Skin epidermis (tissue), 12 donors: ENCODE measurements around the gene LRP1-AS.

Source experiments
- H3K27ac ChIP-seq, 21 experiments: fragments of 200-600 bp; sonication (generic) in 11 of 21; one replicate each; pipeline ENCODE4 v1.5.0; 2020; ENCODE audit warnings: mild to moderate bottlenecking in 3 of 21, inconsistent platforms in 2 of 21, moderate library complexity in 2 of 21
- H3K4me3 ChIP-seq, 7 experiments: fragments of 200-600 bp; sonication (generic) in 2 of 7; one replicate each; pipeline ENCODE4 v1.5.0; 2020; ENCODE audit warnings: inconsistent platforms in 2 of 7, mild to moderate bottlenecking in 2 of 7, moderate library complexity in 1 of 7

Gene LRP1-AS

GRCh38 chr12:57109207-57110103, 38.0 kb downstream of the LRP1-AS start:
- peak overlapping the region in 19 of 21 experiments; percentile 93 to 100 (median 98) for H3K27ac ChIP-seq
- peak overlapping the region; percentile 47 to 78 (median 59) for H3K4me3 ChIP-seq

- peak overlapping the region in 5 of 21 experiments; percentile 2 to 97 (median 25) for H3K27ac ChIP-seq
These were observed 39.8 kb downstream of the LRP1-AS start for GRCh38 chr12:57107456-57108155.

GRCh38 chr12:57106021-57106708, 41.3 kb downstream of the LRP1-AS start:
- Histone ChIP-seq H3K4me3 (no peak overlapping the region), H3K27ac (peak overlapping the region in 2 of 21 experiments; percentile 28 to 51)

More at GRCh38 chr12:57107456-57108155, 39.8 kb downstream of the LRP1-AS start:
- no peak overlapping the region for H3K4me3 ChIP-seq

GRCh38 chr12:57105011-57105753, 42.2 kb downstream of the LRP1-AS start:
- peak overlapping the region in 2 of 21 experiments; percentile 14 to 32 for H3K27ac ChIP-seq
- no peak overlapping the region for H3K4me3 ChIP-seq

DNA sequence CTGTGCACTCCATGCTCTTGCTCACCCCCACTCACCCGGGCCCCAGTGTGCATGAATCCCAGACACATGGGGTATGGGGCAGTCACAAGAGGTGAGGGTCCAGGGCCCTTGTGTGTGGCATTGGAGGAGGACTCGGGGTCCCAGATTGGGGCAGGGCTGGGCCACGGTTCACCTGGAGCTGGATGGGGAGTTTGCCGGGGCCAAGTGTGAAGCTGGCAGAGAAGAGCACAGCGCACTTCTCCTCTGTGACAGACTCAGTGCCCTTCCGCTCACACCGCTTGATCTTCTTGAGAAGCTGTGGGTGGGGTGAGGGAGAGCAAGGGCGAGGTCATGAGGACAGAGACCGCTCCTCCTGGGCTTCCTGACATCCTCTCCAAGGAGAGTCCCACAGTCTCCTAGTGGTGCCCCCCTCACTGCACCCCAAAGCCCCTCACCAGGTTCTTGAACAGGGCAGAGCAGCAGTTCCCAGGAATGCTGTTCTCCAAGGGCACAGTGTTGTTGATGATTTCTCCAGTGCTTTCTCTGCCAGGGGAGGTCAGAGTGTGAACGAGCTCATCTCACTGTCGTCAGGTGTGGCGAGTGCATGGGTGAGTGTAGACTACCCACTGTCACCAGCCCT, 43.0 kb downstream of the LRP1-AS start:
- no peak overlapping the region for H3K4me3 ChIP-seq
- peak overlapping the region in 2 of 21 experiments; percentile 14 to 32 for H3K27ac ChIP-seq

GRCh38 chr12:57103856-57104255, 43.6 kb downstream of the LRP1-AS start:
- peak overlapping the region in 1 of 21 experiments; percentile 21 for H3K27ac ChIP-seq
- no peak overlapping the region for H3K4me3 ChIP-seq

- H3K27ac ChIP-seq: peak overlapping the region in 7 of 21 experiments; percentile 5 to 54 (median 28)
- H3K4me3 ChIP-seq: no peak overlapping the region
These were observed 45.3 kb downstream of the LRP1-AS start for GRCh38 chr12:57101892-57102695.

- H3K4me3 ChIP-seq: no peak overlapping the region
- peak overlapping the region in 13 of 21 experiments; percentile 2 to 75 (median 61) for H3K27ac ChIP-seq
These were observed 47.7 kb downstream of the LRP1-AS start for GRCh38 chr12:57099766-57100165.

- peak overlapping the region in 16 of 21 experiments; percentile 4 to 75 (median 58) for H3K27ac ChIP-seq
These were observed 48.2 kb downstream of the LRP1-AS start for GRCh38 chr12:57099047-57099714.

GRCh38 chr12:57098546-57098945, 48.9 kb downstream of the LRP1-AS start:
- no peak overlapping the region for H3K4me3 ChIP-seq
- H3K27ac ChIP-seq: peak overlapping the region in 15 of 21 experiments; percentile 4 to 75 (median 61)

More at GRCh38 chr12:57099047-57099714, 48.2 kb downstream of the LRP1-AS start:
- no peak overlapping the region for H3K4me3 ChIP-seq

DNA sequence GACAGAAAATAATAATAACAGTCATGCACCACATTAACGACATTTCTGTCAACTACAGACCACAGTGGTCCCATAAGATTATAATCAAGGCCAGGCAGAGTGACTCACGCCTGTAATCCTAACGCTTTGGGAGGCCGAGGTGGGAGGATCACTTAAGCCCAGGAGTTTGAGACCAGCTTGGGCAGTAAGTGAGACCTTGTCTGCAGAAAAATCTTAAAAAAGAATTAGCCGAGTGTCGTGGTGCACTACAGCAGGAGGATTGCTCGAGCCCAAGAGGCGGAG, 49.9 kb downstream of the LRP1-AS start:
- H3K4me3 ChIP-seq: no peak overlapping the region
- H3K27ac ChIP-seq: peak overlapping the region in 9 of 21 experiments; percentile 1 to 82 (median 78)

DNA sequence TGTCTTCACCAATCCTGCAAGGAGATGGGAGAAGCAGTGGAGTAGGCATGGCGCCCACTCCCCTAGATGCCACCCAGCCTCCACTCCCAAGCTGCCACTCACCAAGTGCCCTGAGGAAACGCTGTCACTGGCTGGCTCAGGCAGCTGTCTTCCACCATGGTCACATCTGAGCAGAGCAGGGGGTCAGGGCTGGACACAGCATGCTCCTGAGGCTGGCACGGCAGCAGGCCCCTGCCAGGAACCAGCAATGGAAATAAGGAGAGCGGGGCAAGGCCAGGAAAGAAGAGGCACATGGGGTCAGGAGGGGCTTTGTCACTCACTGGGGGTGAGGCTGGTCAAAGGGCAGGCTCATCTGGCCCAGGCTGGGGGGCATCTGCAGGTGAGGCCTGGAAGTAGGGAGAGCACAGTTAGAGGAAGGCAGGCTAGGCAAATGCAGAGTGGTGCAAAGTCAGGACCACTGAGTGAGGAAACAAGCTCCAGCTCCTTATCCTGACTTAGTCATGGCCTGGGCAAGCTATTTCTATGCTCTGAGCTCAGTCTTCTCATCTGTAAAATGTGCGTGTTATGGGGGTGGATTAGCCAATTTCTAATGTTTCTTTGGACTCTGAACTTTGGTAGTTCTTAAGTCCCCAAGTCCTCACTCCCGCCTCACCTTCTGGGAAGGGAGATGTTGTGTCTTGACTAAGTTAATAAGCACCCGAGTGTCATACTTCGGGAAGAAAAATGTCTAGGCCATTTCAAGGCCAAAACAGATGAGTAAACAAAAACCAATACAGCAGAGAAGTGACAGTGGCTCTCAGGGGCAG, 50.5 kb downstream of the LRP1-AS start:
- H3K27ac ChIP-seq: peak overlapping the region in 19 of 21 experiments; percentile 35 to 100 (median 69)
- H3K4me3 ChIP-seq: no peak overlapping the region

- H3K4me3 ChIP-seq: no peak overlapping the region
- H3K27ac ChIP-seq: peak overlapping the region in 19 of 21 experiments; percentile 35 to 100 (median 79)
These were observed 51.3 kb downstream of the LRP1-AS start for GRCh38 chr12:57096099-57096572.

DNA sequence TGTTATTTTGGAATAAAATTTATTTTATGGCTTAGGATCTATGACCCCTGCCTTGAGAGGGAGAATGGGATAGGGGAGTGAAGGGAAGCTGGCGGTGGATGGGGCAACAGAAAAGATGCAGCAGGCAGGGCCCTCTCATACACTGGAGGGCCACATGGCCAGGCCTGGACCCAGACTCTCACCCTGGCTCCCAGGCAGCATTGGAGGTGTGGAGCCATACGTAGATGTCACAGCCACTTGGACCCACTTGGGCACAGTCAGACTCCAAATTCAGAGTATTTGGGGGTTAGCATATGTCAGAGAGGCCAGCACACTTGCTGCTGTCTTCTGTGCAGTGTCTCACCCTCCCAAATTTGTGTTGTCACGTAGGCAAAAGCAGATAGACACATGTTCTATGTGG, 52.0 kb downstream of the LRP1-AS start:
- Histone ChIP-seq H3K27ac (peak overlapping the region in 19 of 21 experiments; percentile 41 to 100 (median 79)), H3K4me3 (no peak overlapping the region)
